HG02571 (cell line): Measurements from ENCODE around the gene THAP4.

Experiments used
- ATAC-seq: cut with Tn5 transposase; IDR thresholded peaks from one replicate; pipeline ENCODE4 v1.9.1; 2021; ENCODE audit warnings: mild to moderate bottlenecking, moderate library complexity; ENCODE audit not compliant: unreplicated experiment

The THAP4 gene

DNA sequence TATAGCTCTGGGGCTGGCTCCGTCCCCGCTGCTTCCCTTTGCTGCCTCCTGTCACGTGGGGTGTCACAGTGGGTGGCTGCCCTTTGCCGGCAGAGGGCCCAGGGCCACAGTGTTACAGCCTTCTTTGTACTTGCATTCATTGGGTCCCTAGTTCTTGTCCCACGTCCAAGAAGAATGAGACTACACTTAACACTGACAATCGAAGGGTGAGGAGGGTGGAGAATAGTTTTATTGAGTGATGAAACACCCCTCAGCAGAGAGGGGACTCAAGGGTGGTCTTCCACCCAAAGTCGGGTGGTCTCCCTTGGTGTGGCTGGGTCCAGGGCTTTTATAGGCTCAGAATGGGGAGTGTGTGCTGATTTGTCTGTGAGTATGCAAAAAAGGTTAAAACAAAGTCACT, 2.4 kb upstream of the THAP4 start:
- no peak for ATAC-seq

DNA sequence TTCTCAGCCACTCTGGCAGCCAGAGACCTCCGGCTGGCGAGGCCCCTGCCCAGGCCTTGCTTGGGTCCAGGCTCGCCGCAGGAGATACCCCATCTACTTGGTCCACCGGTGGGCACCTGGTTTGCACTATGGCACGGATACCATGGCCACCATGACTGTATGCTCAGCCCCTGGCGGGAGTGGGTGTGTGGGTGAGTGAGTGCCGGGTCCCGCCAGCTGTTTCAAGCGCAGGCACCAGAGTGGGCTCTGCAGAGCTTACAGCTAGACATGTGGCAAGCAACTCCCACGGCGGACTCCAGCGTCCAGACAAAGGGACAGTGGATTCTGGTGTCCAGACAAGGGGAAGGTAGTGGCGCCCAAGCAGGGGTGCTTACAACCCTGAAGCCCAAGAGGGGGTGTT, 2.0 kb upstream of the THAP4 start:
- ATAC-seq: no peak

- peak; percentile 14 for ATAC-seq
Observed at GRCh38 chr2:241637795-241638660, 1.1 kb upstream of the THAP4 start.

DNA sequence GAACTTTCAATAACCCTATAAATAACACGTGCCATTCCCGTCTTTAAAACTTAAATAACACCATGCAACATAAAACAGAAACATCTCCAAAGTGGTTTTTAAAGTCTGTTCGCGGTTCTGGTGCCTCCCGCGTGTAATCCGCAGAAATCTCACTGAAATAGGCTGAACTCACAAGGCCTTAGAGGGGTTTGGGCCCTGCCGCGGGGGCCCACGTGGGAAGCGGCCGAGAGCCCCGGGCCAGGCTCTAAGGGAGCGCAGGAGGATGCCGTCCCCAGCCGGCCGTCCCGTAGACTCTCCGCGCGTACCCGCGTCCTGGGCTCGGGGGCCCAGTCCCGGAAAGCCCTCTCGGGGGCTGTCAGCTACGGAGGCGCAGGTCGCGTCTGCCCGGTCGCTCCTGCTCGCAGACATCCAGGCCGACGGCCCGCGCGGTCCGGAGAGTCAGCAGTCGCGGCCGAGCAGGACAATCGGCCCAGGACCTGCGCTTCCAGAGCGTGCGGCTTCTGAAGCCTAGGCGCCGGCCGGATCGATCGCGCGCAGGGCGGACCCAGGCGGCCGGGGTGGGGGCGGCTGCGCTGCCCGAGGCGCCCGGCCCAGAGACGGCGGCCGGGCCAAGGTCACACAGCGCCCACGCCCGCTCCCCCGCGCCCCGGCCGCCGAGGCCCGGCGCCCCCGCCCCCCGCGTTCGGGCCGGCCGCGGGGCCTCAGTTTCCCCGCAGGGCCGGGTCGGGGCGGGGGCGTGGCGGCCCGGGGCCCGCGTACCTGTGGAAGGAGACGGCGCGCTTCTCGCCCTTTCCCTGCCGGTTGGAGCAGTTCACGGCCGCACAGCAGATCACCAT, 558 bp downstream of the THAP4 start:
- peak; percentile 30 for ATAC-seq

DNA sequence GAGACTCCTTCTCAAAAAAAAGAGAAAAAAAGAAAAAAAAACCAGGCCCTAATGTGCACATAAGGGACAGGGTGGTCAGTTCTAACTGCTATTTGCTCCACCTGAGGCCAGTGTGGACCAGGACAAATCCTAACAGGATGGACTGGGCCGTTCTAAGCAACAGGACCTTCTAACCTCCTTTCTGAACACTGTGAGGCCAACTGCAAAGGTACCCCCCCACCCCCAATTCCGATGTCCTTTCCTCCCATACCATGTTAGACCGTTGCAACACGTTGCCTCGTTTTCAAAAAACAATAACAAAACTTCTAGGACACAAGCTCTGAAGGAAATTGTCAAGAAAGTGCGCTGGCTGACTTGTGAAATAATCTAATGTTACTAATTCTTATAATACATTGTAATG, 1.2 kb downstream of the THAP4 start:
- ATAC-seq: no peak

DNA sequence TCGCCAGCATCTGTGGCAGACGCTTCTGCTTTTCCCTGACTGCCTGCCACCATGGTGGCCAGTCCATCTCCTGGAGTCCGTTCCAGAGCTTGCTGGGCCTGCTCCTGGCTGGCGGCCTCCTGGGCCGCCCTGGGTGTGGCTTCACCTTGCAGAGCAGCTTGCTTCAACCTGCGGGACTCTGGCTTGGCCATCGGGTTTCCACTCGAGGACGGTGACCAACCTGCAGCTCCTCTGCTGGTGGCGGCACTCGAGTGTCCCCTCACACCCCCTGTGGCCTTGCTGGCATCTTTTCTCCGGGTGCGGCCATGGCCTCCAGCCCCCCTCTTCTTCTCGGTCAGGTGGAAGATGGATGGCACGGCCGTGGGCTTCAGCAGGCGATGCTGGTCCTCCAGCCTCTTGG, 3.4 kb downstream of the THAP4 start:
- no peak for ATAC-seq

DNA sequence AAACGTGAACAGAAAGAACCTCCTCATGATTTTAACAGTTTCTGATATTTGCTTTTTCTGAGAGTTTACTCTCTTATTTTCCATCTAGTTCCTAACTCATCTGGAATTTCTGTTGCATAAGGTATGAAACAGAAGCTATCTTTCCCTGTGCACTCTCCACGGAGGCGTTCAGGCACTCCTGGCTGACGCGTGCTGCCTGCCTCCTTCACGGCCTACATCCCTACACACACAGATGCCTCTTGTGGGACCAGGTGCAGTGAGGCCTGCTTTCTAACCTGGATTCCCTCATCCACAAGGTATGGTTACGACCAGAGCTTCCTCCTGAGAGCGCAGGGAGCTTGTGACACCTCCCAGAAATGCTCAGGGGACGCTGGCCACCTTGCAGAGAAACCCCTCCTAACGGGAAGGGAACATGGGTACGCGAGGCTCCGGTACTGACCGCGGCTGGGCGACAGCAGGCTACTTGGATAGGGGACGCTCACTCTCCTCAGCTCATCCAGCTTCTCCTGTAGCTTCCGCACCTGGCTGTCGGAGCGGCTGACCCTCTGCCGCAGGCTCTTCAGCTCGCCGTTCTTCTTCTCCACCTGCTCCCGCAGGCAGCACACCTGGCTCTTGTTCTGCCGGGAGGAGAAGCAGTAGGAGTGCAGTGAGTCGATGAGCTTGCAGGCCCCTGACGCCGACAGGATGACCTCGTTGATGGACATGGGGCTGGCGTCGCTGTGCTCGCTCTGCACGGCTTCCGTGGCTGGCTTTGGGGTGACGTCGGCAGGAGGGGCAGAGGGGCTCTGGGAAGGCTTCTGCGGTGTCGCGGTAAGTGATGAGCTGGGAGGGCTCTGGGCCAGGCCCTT, 4.3 kb downstream of the THAP4 start:
- no peak for ATAC-seq

- ATAC-seq: no peak
Observed at GRCh38 chr2:241629762-241630435, 7.1 kb downstream of the THAP4 start.

GRCh38 chr2:241627675-241628074, 9.3 kb downstream of the THAP4 start:
- ATAC-seq: no peak

DNA sequence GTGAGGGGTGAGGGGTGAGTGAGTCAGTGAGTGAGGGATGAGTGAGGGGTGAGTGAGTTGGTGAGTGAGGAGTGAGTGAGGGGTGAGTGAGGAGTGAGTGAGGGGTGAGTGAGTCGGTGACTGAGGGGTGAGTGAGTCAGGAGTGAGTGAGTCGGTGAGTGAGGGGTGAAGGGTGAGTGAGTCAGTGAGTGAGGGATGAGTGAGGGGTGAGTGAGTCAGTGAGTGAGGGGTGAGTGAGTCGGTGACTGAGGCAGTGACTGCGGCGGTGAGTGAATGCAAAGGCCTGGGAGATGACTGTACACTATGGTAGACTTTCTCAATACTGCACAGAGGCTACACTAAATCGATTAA, 16.6 kb downstream of the THAP4 start:
- ATAC-seq: no peak

GRCh38 chr2:241619597-241620418, 17.1 kb downstream of the THAP4 start:
- ATAC-seq: no peak

- no peak for ATAC-seq
Observed at GRCh38 chr2:241618829-241619228, 18.1 kb downstream of the THAP4 start.

DNA sequence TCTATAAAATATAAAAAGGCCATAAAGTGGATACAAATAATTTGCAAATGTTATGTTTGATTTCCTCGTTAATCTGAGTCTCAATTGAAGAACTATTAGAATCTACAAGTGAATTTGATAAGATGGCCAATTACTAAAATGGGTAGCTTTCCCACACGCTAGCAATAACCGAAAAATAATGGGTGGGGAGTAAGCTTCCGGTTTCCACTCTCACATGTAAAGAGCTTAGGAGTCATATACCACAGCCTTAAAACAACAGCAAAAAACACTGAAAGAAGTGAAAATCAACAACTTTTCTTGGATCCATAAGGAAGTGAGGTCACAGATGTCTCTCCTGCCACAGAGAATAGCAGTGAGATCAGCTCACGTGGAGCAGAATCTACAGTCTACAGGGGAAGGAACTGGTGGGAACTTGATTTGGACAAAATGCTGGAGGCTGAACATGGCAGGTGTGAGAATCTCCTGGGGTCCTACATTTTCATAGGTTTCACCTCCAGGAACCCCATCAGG, 18.6 kb downstream of the THAP4 start:
- no peak for ATAC-seq

GRCh38 chr2:241617431-241618154, 19.4 kb downstream of the THAP4 start:
- no peak for ATAC-seq

DNA sequence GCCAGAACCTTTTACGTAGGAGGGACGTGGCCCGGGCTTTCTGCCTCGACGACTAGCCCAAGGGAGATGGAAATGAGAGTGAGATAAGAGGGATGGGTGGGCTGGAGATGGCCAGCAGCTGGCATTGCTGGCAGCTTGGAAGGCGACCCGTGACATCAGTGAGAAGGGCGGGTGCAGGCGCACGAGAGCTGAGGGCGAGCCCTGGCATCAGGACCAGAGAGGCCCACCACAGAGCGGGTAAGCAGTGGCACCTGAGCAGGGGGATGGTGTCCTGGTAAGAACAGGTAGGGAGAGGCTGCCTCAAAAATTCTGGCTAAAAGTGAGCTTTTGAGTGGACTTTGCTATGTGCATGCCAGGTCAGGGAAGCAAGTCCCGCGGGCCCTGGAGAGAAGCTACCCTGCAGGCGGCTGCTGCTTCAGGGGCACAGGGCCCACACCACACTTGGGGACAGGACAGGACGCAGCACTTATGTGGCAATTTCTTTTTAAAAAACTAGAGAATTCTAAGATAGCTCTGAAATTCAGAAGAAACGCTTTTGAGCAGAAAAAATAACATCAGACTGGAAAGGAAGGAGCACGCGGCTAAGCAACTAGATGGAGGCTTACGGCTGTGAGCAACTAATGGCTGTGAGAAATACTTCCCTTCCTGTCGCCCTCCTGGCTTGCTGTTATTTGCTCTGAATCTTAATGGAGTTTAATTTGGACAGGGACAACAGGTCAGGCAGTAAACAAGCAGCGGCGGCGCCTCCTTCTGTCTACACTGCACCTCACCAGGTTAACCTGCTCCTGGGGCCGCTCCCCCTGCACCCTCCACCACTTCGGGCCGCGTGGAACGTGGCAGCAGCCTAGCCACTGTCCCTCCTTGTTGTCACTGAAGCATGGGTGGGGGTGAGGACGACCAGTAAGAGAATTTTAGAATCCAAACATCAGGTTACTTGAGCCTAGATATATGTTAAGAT, 20.5 kb downstream of the THAP4 start:
- no peak for ATAC-seq

- no peak for ATAC-seq
Observed at GRCh38 chr2:241615522-241616052, 21.4 kb downstream of the THAP4 start.

GRCh38 chr2:241615041-241615440, 21.9 kb downstream of the THAP4 start:
- ATAC-seq: no peak
